EL (cell line): Measurements from ENCODE around the gene PRKG1.

ENCODE experiments used
- DNase-seq: peaks from one replicate; pipeline ENCODE4 v3.0.0-alpha.2; 2016

The PRKG1 gene

GRCh38 chr10:52100011-52100547, 1025.8 kb downstream of the PRKG1 start:
- DNase-seq: no peak

GRCh38 chr10:52105301-52105700, 1031.0 kb downstream of the PRKG1 start:
- DNase-seq: no peak

- no peak for DNase-seq
Measured at GRCh38 chr10:52106011-52106410, 1031.7 kb downstream of the PRKG1 start.

- DNase-seq: no peak
Measured at GRCh38 chr10:52106899-52107298, 1032.6 kb downstream of the PRKG1 start.

- no peak for DNase-seq
Measured at GRCh38 chr10:52108236-52108635, 1033.9 kb downstream of the PRKG1 start.

GRCh38 chr10:52110576-52110975, 1036.3 kb downstream of the PRKG1 start:
- DNase-seq: no peak

GRCh38 chr10:52111101-52111891, 1037.0 kb downstream of the PRKG1 start:
- DNase-seq: no peak

- DNase-seq: peak; percentile 13
Measured at GRCh38 chr10:52115823-52116222, 1041.5 kb downstream of the PRKG1 start.

GRCh38 chr10:52119507-52119906, 1045.2 kb downstream of the PRKG1 start:
- no peak for DNase-seq

GRCh38 chr10:52121688-52122087, 1047.4 kb downstream of the PRKG1 start:
- no peak for DNase-seq

GRCh38 chr10:52128056-52128683, 1053.9 kb downstream of the PRKG1 start:
- DNase-seq: no peak

- DNase-seq: no peak
Measured at GRCh38 chr10:52129410-52130178, 1055.3 kb downstream of the PRKG1 start.

- no peak for DNase-seq
Measured at GRCh38 chr10:52135101-52135500, 1060.8 kb downstream of the PRKG1 start.

GRCh38 chr10:52136921-52137320, 1062.6 kb downstream of the PRKG1 start:
- no peak for DNase-seq

- no peak for DNase-seq
Measured at GRCh38 chr10:52143338-52143737, 1069.1 kb downstream of the PRKG1 start.

GRCh38 chr10:52145636-52146035, 1071.3 kb downstream of the PRKG1 start:
- DNase-seq: no peak

GRCh38 chr10:52146766-52147165, 1072.5 kb downstream of the PRKG1 start:
- DNase-seq: no peak

- no peak for DNase-seq
Measured at GRCh38 chr10:52170776-52171175, 1096.5 kb downstream of the PRKG1 start.

- no peak for DNase-seq
Measured at GRCh38 chr10:52172581-52172980, 1098.3 kb downstream of the PRKG1 start.

- no peak for DNase-seq
Measured at GRCh38 chr10:52185256-52185655, 1111.0 kb downstream of the PRKG1 start.

GRCh38 chr10:52187521-52188258, 1113.4 kb downstream of the PRKG1 start:
- no peak for DNase-seq

GRCh38 chr10:52191049-52191448, 1116.8 kb downstream of the PRKG1 start:
- DNase-seq: no peak

- DNase-seq: no peak
Measured at GRCh38 chr10:52194191-52194590, 1119.9 kb downstream of the PRKG1 start.
